Endothelial cell of umbilical vein (primary cell): ENCODE data around the gene KBTBD3.

ENCODE experiments used
- CTCF ChIP-seq, 2 donors: IDR thresholded peaks; 1 replicate in 1 of 2; 2 replicates in 1 of 2; pipeline ENCODE4 v1.5.1; 2011; ENCODE audit warnings: low read length in 2 of 2, mild to moderate bottlenecking in 2 of 2, moderate library complexity in 2 of 2, control low read depth in 1 of 2, inconsistent platforms in 1 of 2, low read depth in 1 of 2; ENCODE audit not compliant: insufficient read depth in 1 of 2; ENCODE audit errors: extremely low read depth in 1 of 2
- EZH2 ChIP-seq: IDR thresholded peaks from 2 replicates; pipeline ENCODE4 v1.6.1; 2012; ENCODE audit warnings: borderline replicate concordance, low read depth, mild to moderate bottlenecking, moderate library complexity, low read length, inconsistent platforms; ENCODE audit not compliant: severe bottlenecking
- POLR2A ChIP-seq: IDR thresholded peaks from 2 replicates; pipeline ENCODE4 v1.6.1; 2012; ENCODE audit warnings: low read depth, mild to moderate bottlenecking, control low read depth, low read length
- POLR2AphosphoS5 ChIP-seq: IDR thresholded peaks from 2 replicates; pipeline ENCODE4 v1.6.1; 2012; ENCODE audit warnings: low read depth, mild to moderate bottlenecking, control low read depth, low read length, moderate library complexity; ENCODE audit not compliant: insufficient read depth

GRCh38 chr11:106063009-106063408 lies 14.1 kb downstream of the KBTBD3 start:
- no peak for TF ChIP-seq POLR2A
- no peak for TF ChIP-seq CTCF (IDR thresholded peaks at IDR 0.05; ENCODE audit: extremely low read depth in 1 of 2, insufficient read depth in 1 of 2, low read depth in 1 of 2, low read length in 2 of 2)
- no peak for TF ChIP-seq EZH2
- no peak for TF ChIP-seq POLR2AphosphoS5
